GM12872 (cell line): ENCODE measurements around the gene GGACT.

ENCODE experiments used
- TF ChIP-seq, protein P1 (sequence below): IDR thresholded peaks from 3 replicates; pipeline ENCODE4 v1.5.1; 2011; ENCODE audit warnings: low read depth, mild to moderate bottlenecking, low read length, moderate library complexity; ENCODE audit not compliant: insufficient read depth

GGACT gene

DNA sequence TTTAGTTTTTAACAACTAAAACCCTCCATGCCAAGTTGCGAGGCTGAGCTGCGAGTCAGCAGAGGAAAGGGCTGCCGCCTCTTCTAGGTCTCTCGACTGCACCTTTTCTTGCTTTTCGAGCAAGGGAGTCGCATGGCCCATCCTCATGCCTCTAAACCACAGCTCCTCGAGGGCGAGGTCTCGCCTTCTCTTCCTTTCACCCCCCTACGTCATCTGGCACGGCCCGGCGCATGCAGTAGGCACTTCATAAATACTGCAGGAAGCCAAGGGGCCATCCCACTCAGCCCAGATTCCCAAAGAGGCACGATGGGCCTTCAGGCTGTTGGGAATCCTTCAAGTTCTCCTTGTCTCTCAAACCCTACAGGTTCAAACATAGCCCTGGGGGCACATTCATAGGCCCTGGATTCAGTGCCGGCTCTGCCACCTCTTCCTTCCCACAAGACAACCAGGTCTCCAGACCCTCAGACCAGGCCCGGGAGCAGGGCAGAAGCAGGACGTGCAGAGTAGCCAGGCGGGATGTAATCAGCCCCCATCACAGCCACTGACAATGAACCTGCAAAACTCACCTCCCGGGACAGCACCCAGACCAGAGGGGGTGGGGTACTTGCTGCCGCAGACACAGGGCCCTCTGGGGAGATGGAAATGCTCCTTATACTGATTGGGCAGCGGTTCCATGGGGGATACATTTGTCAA lies 41.7 kb downstream of the GGACT start:
- TF ChIP-seq, protein P1, sequence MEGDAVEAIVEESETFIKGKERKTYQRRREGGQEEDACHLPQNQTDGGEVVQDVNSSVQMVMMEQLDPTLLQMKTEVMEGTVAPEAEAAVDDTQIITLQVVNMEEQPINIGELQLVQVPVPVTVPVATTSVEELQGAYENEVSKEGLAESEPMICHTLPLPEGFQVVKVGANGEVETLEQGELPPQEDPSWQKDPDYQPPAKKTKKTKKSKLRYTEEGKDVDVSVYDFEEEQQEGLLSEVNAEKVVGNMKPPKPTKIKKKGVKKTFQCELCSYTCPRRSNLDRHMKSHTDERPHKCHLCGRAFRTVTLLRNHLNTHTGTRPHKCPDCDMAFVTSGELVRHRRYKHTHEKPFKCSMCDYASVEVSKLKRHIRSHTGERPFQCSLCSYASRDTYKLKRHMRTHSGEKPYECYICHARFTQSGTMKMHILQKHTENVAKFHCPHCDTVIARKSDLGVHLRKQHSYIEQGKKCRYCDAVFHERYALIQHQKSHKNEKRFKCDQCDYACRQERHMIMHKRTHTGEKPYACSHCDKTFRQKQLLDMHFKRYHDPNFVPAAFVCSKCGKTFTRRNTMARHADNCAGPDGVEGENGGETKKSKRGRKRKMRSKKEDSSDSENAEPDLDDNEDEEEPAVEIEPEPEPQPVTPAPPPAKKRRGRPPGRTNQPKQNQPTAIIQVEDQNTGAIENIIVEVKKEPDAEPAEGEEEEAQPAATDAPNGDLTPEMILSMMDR = no peak

DNA sequence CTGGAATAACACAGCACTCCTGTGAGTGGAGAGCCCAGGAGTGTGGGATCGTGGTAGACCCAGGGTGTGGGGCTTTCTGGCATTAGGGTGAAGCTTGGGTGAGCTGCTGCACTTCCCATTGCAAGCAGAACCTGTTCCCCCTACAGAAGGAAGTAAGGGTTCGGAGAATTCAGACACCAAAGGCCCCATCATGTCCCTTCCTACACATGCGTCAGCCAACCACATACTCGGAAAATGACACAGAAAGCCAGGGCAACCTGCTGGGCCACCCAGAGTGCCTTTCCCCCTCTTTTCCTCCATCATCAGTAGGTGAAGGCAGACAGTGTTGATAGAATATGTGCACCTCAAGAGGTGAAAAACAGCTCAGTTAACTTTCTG lies 42.9 kb downstream of the GGACT start:
- TF ChIP-seq, protein P1 = no peak

DNA sequence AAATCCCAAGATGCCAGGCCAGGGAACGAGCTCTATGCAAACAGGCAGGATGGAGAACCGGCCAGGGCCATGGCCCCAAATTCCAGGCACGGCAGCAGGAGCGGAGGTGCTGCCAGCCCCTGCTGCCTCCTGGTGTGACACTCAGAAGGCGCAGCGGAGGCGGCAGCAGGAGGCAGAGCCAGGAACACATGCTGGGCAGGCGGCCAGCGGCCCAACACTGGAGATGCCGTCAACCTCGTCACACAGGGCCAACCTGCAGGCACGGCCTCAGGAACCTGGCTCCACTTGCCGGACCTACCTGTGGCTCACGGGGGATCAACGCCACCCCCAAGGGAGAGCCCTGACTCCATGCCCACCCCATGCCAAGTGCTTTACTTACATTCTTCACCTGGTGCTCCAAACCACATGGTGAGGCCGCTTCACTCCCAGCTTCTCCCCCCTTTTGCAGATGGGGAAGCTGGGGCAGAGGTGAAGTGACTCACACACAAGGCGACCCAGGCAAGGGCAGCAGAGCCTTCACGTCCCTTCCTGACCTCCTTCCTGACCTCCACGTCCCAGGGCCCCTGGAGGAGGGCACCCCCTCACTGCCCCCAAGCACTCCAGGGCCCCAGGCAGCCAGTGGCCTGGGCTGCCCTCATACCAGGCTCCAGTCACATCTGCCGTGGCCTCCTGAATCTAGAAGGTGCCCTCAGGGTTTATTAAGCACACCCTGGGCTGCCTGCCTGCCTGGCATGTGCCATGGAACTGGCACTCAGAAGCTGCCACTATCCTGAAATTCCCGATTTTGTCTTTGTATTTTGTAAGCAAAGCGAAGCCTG lies 43.5 kb downstream of the GGACT start:
- TF ChIP-seq, protein P1 = no peak

DNA sequence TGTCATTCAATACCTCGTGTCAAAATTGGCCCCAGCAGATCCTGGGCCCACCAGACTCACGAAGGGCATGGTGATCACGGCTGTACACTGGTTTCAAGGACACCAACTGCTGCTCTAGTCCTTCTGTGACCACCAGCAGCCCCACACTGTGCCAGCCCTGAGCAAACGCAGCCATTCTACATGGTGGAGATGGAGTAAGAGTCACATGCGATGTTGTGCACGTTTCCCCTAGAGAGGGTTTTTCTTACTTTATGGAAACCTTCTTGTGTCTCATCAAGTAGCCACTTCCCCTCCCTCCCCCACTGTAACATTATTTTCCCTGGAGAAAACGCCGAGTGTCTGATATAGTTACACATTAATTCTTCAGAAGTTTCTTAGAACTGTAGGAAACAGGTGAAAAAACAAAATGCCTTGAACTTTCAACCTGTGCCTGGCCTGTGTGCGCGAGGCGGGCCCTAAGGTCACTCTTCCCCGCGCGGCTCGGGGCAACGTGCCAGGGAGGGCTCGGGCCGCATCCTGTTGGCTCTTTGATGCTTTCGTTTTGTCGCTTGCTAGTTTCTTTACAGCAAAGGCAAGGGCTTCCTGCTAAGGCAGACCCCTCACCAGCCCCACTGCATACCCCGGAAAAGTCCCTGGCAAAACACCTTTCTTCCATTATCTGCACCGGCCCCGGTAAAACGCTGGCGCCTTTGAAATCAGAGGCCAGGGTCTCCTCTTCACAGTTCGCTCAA lies 44.6 kb downstream of the GGACT start:
- TF ChIP-seq, protein P1 = no peak

DNA sequence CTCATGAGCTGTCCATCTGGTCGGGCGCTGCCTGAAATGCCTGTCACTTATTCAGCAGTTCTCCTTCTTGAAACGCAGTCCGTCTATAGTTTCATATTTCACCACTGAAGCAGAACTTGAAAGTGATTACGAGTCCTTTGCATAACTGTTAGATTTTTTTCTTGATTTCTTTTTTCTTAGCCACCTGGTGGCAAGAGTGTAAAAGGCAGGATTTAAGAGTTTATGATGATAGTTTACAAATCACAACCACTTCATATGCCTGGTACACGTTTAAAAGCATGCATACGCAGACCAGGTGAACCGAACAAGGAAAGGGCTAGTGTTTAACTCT lies 45.8 kb downstream of the GGACT start:
- TF ChIP-seq, protein P1 = peak; percentile 52; the same call in 2 of the 3 replicates

DNA sequence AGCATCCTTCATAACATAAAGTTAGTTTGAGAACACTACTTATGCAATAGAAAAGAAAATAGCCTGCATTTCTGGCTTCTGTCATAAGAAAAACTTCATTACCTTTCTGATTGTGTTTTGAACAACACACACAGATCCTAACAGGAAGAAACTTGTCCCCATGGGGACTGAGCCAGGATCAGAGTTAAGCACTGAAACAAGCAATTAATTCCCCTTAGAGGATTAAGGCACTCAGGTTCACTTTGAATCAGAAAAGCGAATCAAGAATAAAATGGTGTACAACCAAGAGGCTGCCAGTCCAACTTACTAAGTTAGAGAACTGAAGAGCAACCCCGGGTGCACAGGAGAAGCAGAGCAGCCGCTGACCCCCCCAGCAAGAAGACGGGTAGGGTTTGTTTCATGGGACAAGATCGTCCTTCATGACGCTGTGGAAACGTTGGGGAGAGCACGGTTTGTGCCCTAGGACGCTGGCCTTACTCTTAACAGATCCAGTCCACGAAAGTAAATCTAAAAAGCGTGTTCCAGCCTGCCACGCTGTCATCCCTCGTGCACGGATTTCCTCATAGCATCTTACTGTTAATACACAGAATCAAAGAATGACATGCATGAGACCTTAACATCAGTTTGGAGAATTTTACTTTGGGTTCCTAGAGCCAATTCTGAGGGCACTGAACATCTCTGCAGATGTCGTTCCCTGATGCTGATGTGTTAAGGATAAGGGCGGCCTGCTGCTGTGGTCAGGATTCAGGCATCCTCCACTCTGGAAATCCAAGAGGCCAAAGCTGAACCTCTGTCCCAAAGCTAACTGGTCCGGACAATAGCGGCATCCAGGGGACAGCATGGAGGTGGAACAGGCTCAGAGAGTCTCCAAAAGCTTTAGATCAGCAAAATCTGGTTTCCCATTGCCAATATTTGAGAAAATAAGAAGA lies 46.4 kb downstream of the GGACT start:
- TF ChIP-seq, protein P1 = no peak

DNA sequence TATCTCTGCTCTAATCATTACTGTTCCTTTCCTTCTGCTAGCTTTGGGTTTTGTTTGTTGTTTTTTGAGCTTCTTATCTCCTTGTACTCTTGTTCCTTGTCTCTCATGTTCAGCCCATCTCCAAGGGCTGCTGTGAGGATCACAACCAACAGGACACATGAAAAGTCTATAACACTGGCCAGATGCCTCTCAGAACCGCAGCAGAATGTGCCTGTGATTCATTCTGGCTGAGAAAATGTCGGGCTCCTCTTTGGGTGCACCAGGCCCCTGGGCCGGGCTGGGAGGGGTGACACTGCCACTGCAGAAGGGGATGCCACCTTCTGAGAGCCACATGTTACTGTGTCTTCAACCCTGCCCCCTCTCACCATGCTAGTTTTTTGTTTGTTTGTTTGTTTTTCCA lies 48.0 kb downstream of the GGACT start:
- TF ChIP-seq, protein P1 = no peak
